GM19193 (cell line): Measurements from ENCODE around the gene RABGAP1L.

ENCODE experiments used
- POLR2A ChIP-seq: IDR thresholded peaks from 4 replicates; pipeline ENCODE4 v1.6.1; 2011; ENCODE audit not compliant: insufficient read depth, insufficient read length; ENCODE audit errors: extremely low read depth

The RABGAP1L gene

DNA sequence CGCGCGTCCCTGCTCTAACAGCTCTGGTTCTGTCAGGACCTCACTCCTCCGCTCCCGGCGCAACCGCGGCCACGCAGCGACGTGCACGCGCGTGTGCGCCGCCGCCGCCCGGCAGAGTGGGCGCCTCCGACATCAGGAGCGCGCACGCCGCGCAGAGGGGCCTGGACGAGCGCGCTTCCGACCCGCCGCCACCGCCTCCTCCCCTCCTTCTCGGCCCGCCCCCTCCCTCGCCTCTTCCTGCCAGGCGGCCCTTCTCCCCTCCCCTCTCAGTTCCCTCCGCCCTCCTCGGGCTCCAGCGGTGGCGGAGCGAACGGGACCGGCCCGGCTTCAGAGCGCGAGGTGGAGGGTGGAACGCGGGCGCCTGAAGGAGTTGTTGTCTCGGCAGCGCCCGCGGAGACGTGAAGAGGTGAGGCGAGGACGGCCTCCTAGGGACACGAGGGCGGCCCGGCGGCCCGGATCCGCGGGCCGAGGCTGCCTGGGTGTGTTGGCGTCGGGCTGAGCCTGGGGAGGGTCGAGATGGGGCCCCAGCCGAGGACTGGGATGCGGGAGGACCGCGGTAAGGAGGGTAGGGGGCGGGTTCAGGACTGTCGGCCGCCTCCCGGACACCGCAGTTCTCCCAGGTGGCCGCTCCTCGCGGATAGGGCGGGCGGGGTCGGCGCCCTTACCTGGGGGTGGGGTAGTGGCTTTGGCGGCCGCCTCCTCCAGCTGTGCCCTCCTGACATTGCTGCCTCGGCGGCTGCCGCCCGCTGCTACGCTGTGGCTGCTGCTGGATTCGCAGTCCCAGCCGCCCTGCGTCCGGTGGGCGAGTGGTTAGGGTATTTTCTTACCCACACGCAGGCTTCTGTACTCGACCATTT is at the start of gene RABGAP1L:
Gene RABGAP1L, plus strand, starts transcription at position 269 of the 857 bp plus-strand sequence.
- TF ChIP-seq POLR2A, result peak; percentile 90

DNA sequence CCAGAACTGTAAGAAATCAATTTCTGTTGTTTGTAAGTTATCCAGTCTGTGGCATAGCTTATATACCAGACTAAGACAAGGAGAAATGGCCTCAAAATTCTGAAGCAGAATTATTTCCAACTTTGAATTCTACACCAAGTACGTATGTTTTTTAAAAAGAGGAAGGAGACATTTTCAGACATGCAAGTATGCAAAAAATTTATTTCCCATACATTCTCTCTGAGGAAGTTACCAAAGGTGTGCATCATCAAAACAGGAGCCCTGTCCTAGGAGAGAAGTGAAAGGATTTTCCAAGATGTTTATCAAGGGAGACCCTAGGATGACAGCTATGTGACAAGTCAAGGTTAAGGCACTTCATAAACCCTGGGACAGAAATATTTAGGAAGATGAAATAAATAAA is 49.3 kb upstream of the RABGAP1L start:
- no peak for TF ChIP-seq POLR2A

DNA sequence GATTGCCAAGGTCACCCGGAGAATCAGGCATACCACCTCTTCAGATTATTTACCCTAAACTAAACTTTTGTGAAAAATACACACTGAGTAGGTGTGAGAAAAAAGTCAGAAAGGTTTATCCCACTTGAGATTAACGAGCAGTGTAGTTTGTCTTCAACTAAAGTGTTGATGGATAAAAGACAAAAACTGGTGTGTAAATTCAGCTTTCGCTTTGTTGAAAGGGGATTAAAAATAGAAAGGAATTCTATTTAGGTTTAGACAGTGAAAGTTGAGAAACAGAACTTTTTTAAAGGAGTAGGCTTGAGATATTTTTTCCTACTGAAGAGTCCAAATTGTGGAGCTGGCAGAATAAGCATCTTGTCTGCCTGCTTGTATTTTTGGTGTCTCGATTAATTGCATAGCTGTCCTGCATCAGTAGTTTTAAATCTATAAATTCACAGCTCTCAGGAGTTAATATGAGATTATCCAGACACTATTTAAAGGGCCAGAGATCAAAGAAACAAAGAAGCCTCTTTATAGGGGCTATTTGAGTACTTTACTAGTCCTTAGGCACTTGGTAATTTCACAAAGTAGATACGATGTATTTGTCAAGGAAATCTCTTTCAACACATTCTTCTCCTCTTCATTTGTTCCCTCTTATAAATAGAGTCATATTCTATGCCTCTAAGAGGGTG is 46.7 kb upstream of the RABGAP1L start:
- TF ChIP-seq POLR2A, result no peak

DNA sequence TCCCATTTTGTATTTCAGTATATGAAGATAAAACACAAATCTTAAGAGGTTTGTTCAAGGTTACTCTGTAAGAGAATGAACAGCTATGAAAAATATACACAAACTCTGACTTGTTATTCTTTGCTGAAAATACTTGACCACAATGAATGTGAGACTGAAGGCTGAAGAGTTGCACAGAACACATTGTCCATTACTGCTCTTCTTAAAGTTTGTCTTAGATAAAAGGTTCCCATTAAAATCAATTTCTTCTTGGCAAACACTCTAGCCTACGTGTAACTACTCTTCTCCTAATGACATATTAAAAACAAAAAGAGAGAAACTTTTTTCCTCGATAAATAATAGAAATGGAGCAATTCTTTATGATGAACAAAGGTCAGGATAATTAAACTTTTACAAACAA is 45.2 kb upstream of the RABGAP1L start:
- no peak for TF ChIP-seq POLR2A

- no peak for TF ChIP-seq POLR2A
Measured at GRCh38 chr1:174114788-174115448, 44.4 kb upstream of the RABGAP1L start.

DNA sequence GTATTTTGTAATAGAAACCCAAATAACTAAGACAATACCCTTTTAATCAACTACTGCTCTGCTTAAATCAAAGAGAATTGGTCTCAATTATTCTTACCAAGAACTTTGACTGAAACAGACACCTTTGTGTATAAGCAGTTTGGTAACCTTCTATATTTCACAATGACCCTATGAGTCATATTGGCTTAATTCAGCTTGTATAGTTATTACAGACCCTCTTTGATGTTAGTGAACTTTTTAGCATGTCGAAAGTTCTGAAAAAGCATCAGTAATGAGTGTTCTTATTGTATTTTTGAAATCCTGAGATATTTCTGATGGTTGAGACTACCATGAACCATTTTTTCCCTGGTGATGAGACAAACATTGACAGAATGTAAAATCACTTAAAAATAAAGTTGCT is 43.3 kb upstream of the RABGAP1L start:
- TF ChIP-seq POLR2A, result no peak

- TF ChIP-seq POLR2A, result no peak
Measured at GRCh38 chr1:174118751-174119150, 40.6 kb upstream of the RABGAP1L start.

- TF ChIP-seq POLR2A, result no peak
Measured at GRCh38 chr1:174123843-174124242, 35.5 kb upstream of the RABGAP1L start.

DNA sequence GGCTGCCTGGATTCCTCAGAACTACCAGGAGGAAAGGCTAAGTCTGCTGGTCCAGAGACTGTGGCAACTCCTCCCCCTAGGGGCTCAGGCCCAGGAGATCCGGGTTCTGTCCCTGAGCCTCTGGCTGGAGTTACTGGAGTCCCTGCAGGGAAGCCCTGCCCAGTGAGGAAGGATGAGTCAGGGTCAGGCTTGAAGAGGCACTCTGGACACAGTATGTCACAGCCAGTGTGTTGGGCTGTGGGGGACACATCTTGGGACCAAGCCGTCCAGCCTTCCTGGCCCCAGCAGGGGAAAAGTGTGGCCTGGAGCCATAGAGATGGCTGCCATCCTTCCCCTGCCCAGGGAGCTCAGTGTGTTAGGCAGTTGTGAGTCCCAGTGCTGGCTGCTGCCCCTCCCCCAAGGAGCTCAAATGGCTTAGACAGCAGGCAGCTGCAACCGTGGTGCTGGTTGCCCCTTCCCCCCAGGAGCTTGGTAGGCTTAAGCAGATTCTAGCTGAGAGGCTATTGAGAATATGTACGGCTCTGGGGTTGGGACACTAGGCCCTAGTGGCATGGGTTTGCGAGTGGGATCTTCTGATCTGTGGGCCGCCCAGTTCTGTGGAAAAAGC is 28.2 kb upstream of the RABGAP1L start:
- TF ChIP-seq POLR2A, result no peak

GRCh38 chr1:174134003-174134659 is 25.2 kb upstream of the RABGAP1L start:
- no peak for TF ChIP-seq POLR2A

GRCh38 chr1:174135211-174135610 is 24.1 kb upstream of the RABGAP1L start:
- no peak for TF ChIP-seq POLR2A

DNA sequence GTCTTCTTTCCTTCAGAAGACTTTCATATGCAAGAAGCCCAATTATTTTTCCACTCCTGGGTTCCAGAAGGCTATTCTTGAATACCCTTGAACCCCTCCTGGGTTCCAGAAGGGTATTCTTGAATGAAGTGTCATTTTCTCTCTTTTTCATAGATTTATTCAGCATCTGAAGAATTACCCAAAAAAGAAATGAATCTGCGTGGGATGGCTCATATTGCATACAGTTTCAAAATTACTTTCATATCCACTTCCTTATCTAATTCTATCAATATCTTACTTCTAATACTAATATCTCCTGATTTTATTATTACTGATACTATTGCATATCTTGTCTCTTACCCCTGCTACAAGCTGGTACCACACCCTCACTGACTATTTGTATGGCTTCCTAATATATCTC is 22.6 kb upstream of the RABGAP1L start:
- TF ChIP-seq POLR2A, result no peak

- no peak for TF ChIP-seq POLR2A
Measured at GRCh38 chr1:174142836-174143235, 16.5 kb upstream of the RABGAP1L start.

- TF ChIP-seq POLR2A, result no peak
Measured at GRCh38 chr1:174149216-174149615, 10.1 kb upstream of the RABGAP1L start.

DNA sequence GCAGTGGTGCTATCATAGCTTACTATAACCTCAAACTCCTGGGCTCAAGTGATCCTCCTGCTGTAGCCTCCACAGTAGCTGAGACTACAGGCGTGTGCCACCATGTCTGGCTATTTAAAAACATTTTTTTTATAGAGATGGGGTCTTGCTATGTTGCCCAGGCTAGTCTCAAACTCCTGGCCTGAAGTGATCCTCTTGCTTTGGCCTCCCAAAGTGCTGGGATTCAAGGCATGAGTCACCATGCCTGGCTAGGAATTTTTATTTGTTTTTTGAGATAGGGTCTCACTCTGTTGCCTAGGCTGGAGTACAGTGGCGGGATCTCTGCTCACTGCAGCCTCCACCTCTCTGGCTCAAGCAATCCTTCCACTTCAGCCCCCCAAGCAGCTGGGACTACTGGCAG is 8.8 kb upstream of the RABGAP1L start:
- TF ChIP-seq POLR2A, result no peak
